Stimulated activated CD8-positive, alpha-beta memory T cell treated with anti-CD3 and anti-CD28 coated beads, Interleukin-12 subunit alpha, Interleukin-12 subunit beta, amount 100 ng/mL, for 4 hours (primary cell): ENCODE results near the gene SPRR1A.

Source experiments
- DNase-seq: peaks from one replicate; pipeline ENCODE4 v3.0.0-alpha.2; 2020; ENCODE audit warnings: low read depth

The SPRR1A gene

DNA sequence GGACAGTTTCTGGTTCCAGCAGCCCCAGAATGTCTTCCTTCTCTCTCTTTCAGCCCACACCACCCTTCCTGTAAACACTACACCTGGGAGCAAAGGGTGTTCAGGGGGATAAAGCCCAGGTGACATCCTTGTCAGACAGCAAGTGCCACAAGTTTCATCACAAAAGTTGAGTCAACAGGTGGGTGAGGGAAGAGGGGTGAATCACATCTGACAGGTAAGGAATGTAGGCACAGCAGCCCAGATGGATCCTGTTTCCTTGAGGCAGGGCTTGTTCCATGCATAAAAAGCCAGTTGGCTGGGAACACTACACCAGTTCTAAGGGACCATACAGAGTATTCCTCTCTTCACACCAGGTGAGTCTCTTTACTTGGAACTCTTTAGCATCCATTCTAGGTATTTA is 47.0 kb downstream of the SPRR1A start, which contains the start of gene SPRR1B:
TSS of gene SPRR1B (plus strand) at position 309 of the 400 bp plus-strand sequence. CDS start 1,143 bp downstream, outside the sequence.
- DNase-seq: no peak

DNA sequence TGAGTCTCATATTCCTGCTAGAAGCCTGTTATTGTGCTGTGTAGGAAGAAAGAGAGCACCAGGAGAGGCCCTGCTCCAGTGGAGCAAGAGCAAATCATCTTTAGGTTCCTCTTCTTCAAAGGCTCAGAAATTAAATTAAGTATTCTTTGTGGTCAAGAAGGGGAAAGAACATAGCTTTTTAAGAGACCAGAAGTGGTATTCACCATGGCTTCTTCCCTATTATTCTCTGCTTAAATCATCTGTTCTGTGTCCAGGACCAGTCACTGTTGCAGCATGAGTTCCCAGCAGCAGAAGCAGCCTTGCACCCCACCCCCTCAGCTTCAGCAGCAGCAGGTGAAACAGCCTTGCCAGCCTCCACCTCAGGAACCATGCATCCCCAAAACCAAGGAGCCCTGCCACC is 48.2 kb downstream of the SPRR1A start:
- no peak for DNase-seq

DNA sequence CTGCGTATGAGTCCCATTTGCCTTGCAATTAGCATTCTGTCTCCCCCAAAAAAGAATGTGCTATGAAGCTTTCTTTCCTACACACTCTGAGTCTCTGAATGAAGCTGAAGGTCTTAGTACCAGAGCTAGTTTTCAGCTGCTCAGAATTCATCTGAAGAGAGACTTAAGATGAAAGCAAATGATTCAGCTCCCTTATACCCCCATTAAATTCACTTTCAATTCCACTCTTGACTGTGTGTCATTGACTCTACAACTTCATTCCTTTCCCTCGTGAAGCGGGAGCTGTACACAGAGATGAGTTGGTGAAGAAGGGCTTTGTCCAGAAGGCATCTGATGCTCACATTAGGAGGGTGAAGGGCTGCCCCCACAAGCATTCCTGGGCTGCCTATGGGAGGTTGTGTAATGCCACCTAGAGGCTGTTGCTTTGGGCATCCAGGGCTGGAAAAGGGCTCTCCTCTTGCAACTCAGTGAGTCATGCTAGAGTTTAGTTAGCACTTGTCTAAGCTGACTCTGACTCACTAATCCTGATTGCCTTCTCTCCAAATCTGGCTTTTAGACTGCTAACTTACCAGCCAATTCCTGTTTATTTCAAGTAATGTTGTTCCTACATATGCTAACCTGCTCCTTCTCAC is 48.9 kb downstream of the SPRR1A start:
- no peak for DNase-seq

DNA sequence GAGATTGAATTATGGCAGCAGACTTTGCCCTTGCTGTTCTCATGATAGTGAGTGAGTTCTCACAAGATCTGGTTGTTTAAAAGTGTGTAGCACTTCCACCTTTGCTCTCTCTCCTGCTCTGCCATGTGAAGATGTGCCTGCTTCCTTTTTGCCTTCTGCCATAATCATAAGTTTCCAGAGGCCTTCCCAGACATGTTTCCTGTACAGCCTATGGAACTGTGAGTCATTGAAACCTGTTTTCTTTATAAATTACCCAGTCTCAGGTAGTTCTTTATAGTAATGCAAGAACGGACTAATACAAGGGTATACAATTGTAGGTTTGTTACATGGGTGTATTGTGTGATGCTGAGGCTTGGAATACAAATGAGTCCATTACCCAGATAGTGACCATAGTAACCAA is 51.3 kb downstream of the SPRR1A start:
- DNase-seq: no peak
